ENCODE results near the gene RNF207.

Gene RNF207

GRCh38 chr1:6200188-6200809 is 5.6 kb upstream of the RNF207 start:
- Histone ChIP-seq H3K9ac (peak overlapping the region; percentile 96; the same call in 1 of the 2 replicates), H3K4me3 (IDR thresholded peaks at IDR 0.05; ENCODE audit: insufficient read depth, low read depth, low read length) (no peak overlapping the region), H3K27me3 (ENCODE audit: insufficient read depth, low read depth) (no peaks in the 10 kb centered on the region), H4K20me1 (ENCODE audit: insufficient read depth) (peaks cover 11% of the 10 kb centered on the region; the same call in 1 of the 2 replicates), H3K36me3 (ENCODE audit: insufficient read depth) (peaks cover 13% of the 10 kb centered on the region; the same call in 1 of the 2 replicates), H3K4me2 (peak overlapping the region; percentile 40), H2AFZ (ENCODE audit: low read depth) (peak overlapping the region; percentile 69), H3K79me2 (ENCODE audit: insufficient read depth, low read depth) (peaks cover 41% of the 10 kb centered on the region), H3K4me1 (ENCODE audit: low read depth, poor library complexity, severe bottlenecking) (peaks cover 37% of the 10 kb centered on the region), H3K27ac (peak overlapping the region; percentile 76)
- no peak for TF ChIP-seq CTCF (conservative IDR thresholded peaks at IDR 0.05; ENCODE audit: low read depth, low read length)

- Histone ChIP-seq H3K36me3 (ENCODE audit: insufficient read depth) (peaks cover 4% of the 10 kb centered on the region; the same call in 1 of the 2 replicates), H3K79me2 (ENCODE audit: insufficient read depth, low read depth) (peaks cover 31% of the 10 kb centered on the region), H3K4me3 (IDR thresholded peaks at IDR 0.05; ENCODE audit: insufficient read depth, low read depth, low read length) (no peak overlapping the region), H3K4me2 (no peak overlapping the region), H3K27me3 (ENCODE audit: insufficient read depth, low read depth) (no peaks in the 10 kb centered on the region), H3K27ac (no peak overlapping the region), H3K9ac (no peak overlapping the region), H3K4me1 (ENCODE audit: low read depth, poor library complexity, severe bottlenecking) (peaks cover 34% of the 10 kb centered on the region), H4K20me1 (ENCODE audit: insufficient read depth) (peaks cover 9% of the 10 kb centered on the region; the same call in 1 of the 2 replicates), H2AFZ (ENCODE audit: low read depth) (no peak overlapping the region)
- no peak for TF ChIP-seq CTCF (conservative IDR thresholded peaks at IDR 0.05; ENCODE audit: low read depth, low read length)
Measured at GRCh38 chr1:6202256-6202655, 3.7 kb upstream of the RNF207 start.

GRCh38 chr1:6206520-6206855 is 569 bp downstream of the RNF207 start:
- TF ChIP-seq CTCF (conservative IDR thresholded peaks at IDR 0.05; ENCODE audit: low read depth, low read length) = no peak
- H3K36me3 ChIP-seq (ENCODE audit: insufficient read depth) = no peaks in the 10 kb centered on the region
- peaks cover 10% of the 10 kb centered on the region; the same call in 1 of the 2 replicates for H3K79me2 ChIP-seq (ENCODE audit: insufficient read depth, low read depth)
- H3K27me3 ChIP-seq (ENCODE audit: insufficient read depth, low read depth) = no peaks in the 10 kb centered on the region
- peak overlapping the region; percentile 95 for H2AFZ ChIP-seq (ENCODE audit: low read depth)
- H4K20me1 ChIP-seq (ENCODE audit: insufficient read depth) = no peaks in the 10 kb centered on the region
- H3K27ac ChIP-seq = peak overlapping the region; percentile 66
- peak overlapping the region; percentile 83 for H3K4me2 ChIP-seq
- peak overlapping the region; percentile 73 for H3K9ac ChIP-seq
- H3K4me1 ChIP-seq (ENCODE audit: low read depth, poor library complexity, severe bottlenecking) = peaks cover 18% of the 10 kb centered on the region
- peak overlapping the region; percentile 74 for H3K4me3 ChIP-seq (IDR thresholded peaks at IDR 0.05; ENCODE audit: insufficient read depth, low read depth, low read length)

GRCh38 chr1:6207075-6207885 is 1.4 kb downstream of the RNF207 start:
- Histone ChIP-seq H3K4me2 (peak overlapping the region; percentile 83), H3K27me3 (ENCODE audit: insufficient read depth, low read depth) (no peaks in the 10 kb centered on the region), H3K4me3 (IDR thresholded peaks at IDR 0.05; ENCODE audit: insufficient read depth, low read depth, low read length) (no peak overlapping the region), H3K36me3 (ENCODE audit: insufficient read depth) (no peaks in the 10 kb centered on the region), H3K9ac (no peak overlapping the region), H3K79me2 (ENCODE audit: insufficient read depth, low read depth) (peaks cover 10% of the 10 kb centered on the region; the same call in 1 of the 2 replicates), H2AFZ (ENCODE audit: low read depth) (no peak overlapping the region), H3K4me1 (ENCODE audit: low read depth, poor library complexity, severe bottlenecking) (peaks cover 18% of the 10 kb centered on the region), H3K27ac (no peak overlapping the region), H4K20me1 (ENCODE audit: insufficient read depth) (no peaks in the 10 kb centered on the region)
- TF ChIP-seq CTCF (conservative IDR thresholded peaks at IDR 0.05; ENCODE audit: low read depth, low read length) = no peak
